ENCODE measurements around the gene SH3RF1. TPM values are rescaled to one million over a fixed set of nuclear protein-coding genes. Genes with fewer than 3 reads are reported as not detected.

Gene SH3RF1
- total and polyA plus RNA-seq, 2 of the 13 experiments (the other 11 are each of a cell fraction or from before 2014, with no cell fraction given) = 3.1 to 3.2 TPM

- intact Hi-C loops (cut with micrococcal nuclease; ENCODE audit: unreplicated experiment) = no loop called here
- BruUV-seq (replicated peaks) = no TSS peak
- peaks cover 8% of the 10 kb centered on the region for H3K4me1 ChIP-seq (ENCODE audit: insufficient read depth, low read length)
- H3K9me3 ChIP-seq (ENCODE audit: low read length) = no peaks in the 10 kb centered on the region
- no peak overlapping the region for H3K27ac ChIP-seq (ENCODE audit: extremely low read length, insufficient read depth, low read length)
- TF ChIP-seq ZNF776 (CRISPR knock-in tag; IDR thresholded peaks at IDR 0.05) = no peak
- no peak for TF ChIP-seq GATAD2A (CRISPR knock-in tag; IDR thresholded peaks at IDR 0.05)
- no peak for TF ChIP-seq PREB (CRISPR knock-in tag; IDR thresholded peaks at IDR 0.05)
- no peaks in the 10 kb centered on the region for H4K20me1 ChIP-seq (ENCODE audit: insufficient read depth, low read length)
- H2AFZ ChIP-seq (ENCODE audit: low read length) = no peak overlapping the region
- DNase-seq (ENCODE audit: low spot score) (no peak), ATAC-seq (no peak), FAIRE-seq (no peak)
- POLR2A ChIA-PET = no interaction called here
- in situ Hi-C loops (cut with HindIII; ENCODE audit: extremely low pct_ligation_motif_present, low pct_unique_long_range_greater_than_20kb) = no loop called here
- H3K9ac ChIP-seq (ENCODE audit: insufficient read depth, low read depth, low read length) = no peak overlapping the region
- H3K4me3 ChIP-seq (replicated peaks in 1 of 3; ENCODE audit: insufficient read depth in 1 of 3, low read depth in 2 of 3, low read length in 3 of 3) = no peak overlapping the region
- no peaks in the 10 kb centered on the region for H3K27me3 ChIP-seq (ENCODE audit: control insufficient read depth in 1 of 2, insufficient read depth in 2 of 2, low read length in 2 of 2)
- no peaks in the 10 kb centered on the region for H3K79me2 ChIP-seq (ENCODE audit: insufficient read depth, low read length)
- no peak overlapping the region for H3K4me2 ChIP-seq (ENCODE audit: low read depth, low read length)
- CTCF ChIA-PET (ENCODE audit: low intra/inter-chr PET ratio, low total read pairs) = no interaction called here
- 95% methylated on average over 1 of the region's 1 CpG for WGBS (ENCODE audit: low lambda C conversion rate)
- no peaks in the 10 kb centered on the region for H3K36me3 ChIP-seq (replicated peaks in 1 of 2; ENCODE audit: control insufficient read depth in 1 of 2, insufficient read depth in 2 of 2, low read length in 2 of 2)
Observed at GRCh38 chr4:169305173-169305572, 34.4 kb upstream of the SH3RF1 start.

GRCh38 chr4:169295822-169296221 lies 25.1 kb upstream of the SH3RF1 start:
- no peak overlapping the region for H3K27ac ChIP-seq (ENCODE audit: extremely low read length, insufficient read depth, low read length)
- H3K27me3 ChIP-seq (ENCODE audit: control insufficient read depth in 1 of 2, insufficient read depth in 2 of 2, low read length in 2 of 2) = no peaks in the 10 kb centered on the region; a peak in 1 of 5 replicates
- DNase-seq (ENCODE audit: low spot score) = no peak
- H3K4me2 ChIP-seq (ENCODE audit: low read depth, low read length) = no peak overlapping the region
- H2AFZ ChIP-seq (ENCODE audit: low read length) = no peak overlapping the region
- no peaks in the 10 kb centered on the region for H3K9me3 ChIP-seq (ENCODE audit: low read length)
- no peaks in the 10 kb centered on the region for H3K4me1 ChIP-seq (ENCODE audit: insufficient read depth, low read length)
- H3K9ac ChIP-seq (ENCODE audit: insufficient read depth, low read depth, low read length) = no peak overlapping the region
- in situ Hi-C loops (cut with HindIII; ENCODE audit: extremely low pct_ligation_motif_present, low pct_unique_long_range_greater_than_20kb) = no loop called here
- no peak overlapping the region for H3K4me3 ChIP-seq (replicated peaks in 1 of 3; ENCODE audit: insufficient read depth in 1 of 3, low read depth in 2 of 3, low read length in 3 of 3)
- ChIA-PET CTCF (ENCODE audit: low intra/inter-chr PET ratio, low total read pairs) (no interaction called here), POLR2A (no interaction called here)
- ATAC-seq = no peak
- no peaks in the 10 kb centered on the region for H3K79me2 ChIP-seq (ENCODE audit: insufficient read depth, low read length)
- no TSS peak for BruUV-seq (replicated peaks)
- no peak for FAIRE-seq
- H4K20me1 ChIP-seq (ENCODE audit: insufficient read depth, low read length) = no peaks in the 10 kb centered on the region
- intact Hi-C loops (cut with micrococcal nuclease; ENCODE audit: unreplicated experiment) = no loop called here
- no peaks in the 10 kb centered on the region for H3K36me3 ChIP-seq (replicated peaks in 1 of 2; ENCODE audit: control insufficient read depth in 1 of 2, insufficient read depth in 2 of 2, low read length in 2 of 2)
- no peak for TF ChIP-seq GLMP (CRISPR knock-in tag; IDR thresholded peaks at IDR 0.05; ENCODE audit: borderline replicate concordance)
- TF ChIP-seq ADNP (CRISPR knock-in tag; IDR thresholded peaks at IDR 0.05) = no peak
- no peak for TF ChIP-seq ZNF260 (CRISPR knock-in tag; IDR thresholded peaks at IDR 0.05; ENCODE audit: borderline replicate concordance, low read depth)
- TF ChIP-seq ZSCAN31 (CRISPR knock-in tag; IDR thresholded peaks at IDR 0.05; ENCODE audit: low read depth) = no peak
- TF ChIP-seq ZNF878 (CRISPR knock-in tag; IDR thresholded peaks at IDR 0.05) = no peak
- no peak for TF ChIP-seq ZNF383 (CRISPR knock-in tag; IDR thresholded peaks at IDR 0.05; ENCODE audit: borderline replicate concordance)
- TF ChIP-seq FLYWCH1 (CRISPR knock-in tag; IDR thresholded peaks at IDR 0.05) = no peak
- TF ChIP-seq ARID5B (CRISPR knock-in tag; IDR thresholded peaks at IDR 0.05) = no peak
- no peak for TF ChIP-seq ZNF18 (CRISPR knock-in tag; IDR thresholded peaks at IDR 0.05; ENCODE audit: insufficient replicate concordance)

All from HepG2 (cell line).